Activated T-helper 2 cell treated with anti-CD3 and anti-CD28 coated beads, Interferon-gamma antibody, Interleukin-2, Interleukin-4, amounts not matched to agents 10 μg/mL and 5 μg/mL and 100 μg/mL, durations not matched to agents 14 hours and 24 hours and 36 hours (primary cell): Measurements from ENCODE around the gene IFRD2. TPM values are rescaled to one million over a fixed set of nuclear protein-coding genes. Genes with fewer than 3 reads are reported as not detected.
"Not testable (repeated sequence)": the region's sequence is repeated elsewhere in the genome, so short reads cannot be mapped to it uniquely, and the experiment has no call there.

Experiments
- DNase-seq: peaks from one replicate; pipeline ENCODE4 v3.0.0; 2021; ENCODE audit warnings: low spot score
- H3K27ac Mint-ChIP-seq: one replicate; pipeline ENCODE4 v1.8.0; 2021; ENCODE audit warnings: mixed read lengths
- H3K27me3 Mint-ChIP-seq: one replicate; pipeline ENCODE4 v1.8.0; 2021; ENCODE audit warnings: low read depth, mixed read lengths
- H3K36me3 Mint-ChIP-seq: one replicate; pipeline ENCODE4 v1.8.0; 2021; ENCODE audit warnings: low read depth, mixed read lengths
- H3K4me1 Mint-ChIP-seq: one replicate; pipeline ENCODE4 v1.8.0; 2021; ENCODE audit warnings: low read depth, mixed read lengths
- H3K4me3 Mint-ChIP-seq: one replicate; pipeline ENCODE4 v1.8.0; 2021; ENCODE audit warnings: low read depth, mild to moderate bottlenecking, moderate library complexity, mixed read lengths
- H3K9me3 Mint-ChIP-seq: one replicate; pipeline ENCODE4 v1.8.0; 2021; ENCODE audit warnings: mixed read lengths
- intact Hi-C: fragments of 100-400 bp; cut with micrococcal nuclease; formaldehyde crosslinking; loops from one replicate; pipeline ENCODE4 v1.15.1; 2023
- total RNA-seq: library from RNA; stranded (reverse); gene quantifications from 2 replicates; pipeline ENCODE4 v1.2.3, GENCODE V29; 2022

Gene IFRD2
- total RNA-seq, 1 donor from 2014 or later = 154 TPM

GRCh38 chr3:50279255-50280016 lies 12.8 kb downstream of the IFRD2 start:
- Mint-ChIP-seq H3K27me3 (peaks cover 26% of the 10 kb centered on the region), H3K9me3 (no peaks in the 10 kb centered on the region), H3K4me1 (peaks cover 5% of the 10 kb centered on the region), H3K36me3 (no peaks in the 10 kb centered on the region), H3K27ac (no peak overlapping the region), H3K4me3 (no peak overlapping the region)
- no peak for DNase-seq
- intact Hi-C loops = no loop called here

GRCh38 chr3:50278880-50279224 lies 13.4 kb downstream of the IFRD2 start, which contains the start of gene LSMEM2:
TSS of gene LSMEM2 (plus strand) at chr3:50279087. CDS start at chr3:50279114, 27 bp downstream.
- peaks cover 9% of the 10 kb centered on the region for H3K4me1 Mint-ChIP-seq
- H3K27me3 Mint-ChIP-seq = peaks cover 31% of the 10 kb centered on the region
- H3K9me3 Mint-ChIP-seq = no peaks in the 10 kb centered on the region
- no peaks in the 10 kb centered on the region for H3K36me3 Mint-ChIP-seq
- DNase-seq = no peak
- H3K4me3 Mint-ChIP-seq = no peak within 1 kb of the TSS
- H3K27ac Mint-ChIP-seq = no peak within 1 kb of the TSS
- intact Hi-C loops = no loop called here

GRCh38 chr3:50278123-50278879 lies 13.9 kb downstream of the IFRD2 start:
- Mint-ChIP-seq H3K36me3 (no peaks in the 10 kb centered on the region), H3K27ac (no peak overlapping the region), H3K4me3 (no peak overlapping the region), H3K27me3 (peaks cover 32% of the 10 kb centered on the region), H3K4me1 (peaks cover 9% of the 10 kb centered on the region), H3K9me3 (no peaks in the 10 kb centered on the region)
- no peak for DNase-seq
- intact Hi-C loops = no loop called here

- H3K27ac Mint-ChIP-seq = no peak overlapping the region
- no peaks in the 10 kb centered on the region for H3K9me3 Mint-ChIP-seq
- H3K4me1 Mint-ChIP-seq = peaks cover 11% of the 10 kb centered on the region
- H3K27me3 Mint-ChIP-seq = peaks cover 36% of the 10 kb centered on the region
- no peak overlapping the region for H3K4me3 Mint-ChIP-seq
- intact Hi-C loops = no loop called here
- DNase-seq = no peak
- no peaks in the 10 kb centered on the region for H3K36me3 Mint-ChIP-seq
These were observed 15.5 kb downstream of the IFRD2 start for GRCh38 chr3:50276762-50277101.

- Mint-ChIP-seq H3K9me3 (no peaks in the 10 kb centered on the region), H3K27ac (no peak overlapping the region), H3K36me3 (no peaks in the 10 kb centered on the region), H3K27me3 (peaks cover 36% of the 10 kb centered on the region), H3K4me1 (peaks cover 11% of the 10 kb centered on the region), H3K4me3 (peak overlapping the region; percentile 17)
- DNase-seq = peak; percentile 32
- intact Hi-C loops = no loop called here
These were observed 16.1 kb downstream of the IFRD2 start for GRCh38 chr3:50275996-50276761.

- H3K36me3 Mint-ChIP-seq = no peaks in the 10 kb centered on the region
These were observed 16.9 kb downstream of the IFRD2 start for GRCh38 chr3:50275141-50275995.

GRCh38 chr3:50274371-50275104 lies 17.7 kb downstream of the IFRD2 start:
- H3K27me3 Mint-ChIP-seq = peaks cover 36% of the 10 kb centered on the region
- H3K4me3 Mint-ChIP-seq = peak overlapping the region; percentile 34
- intact Hi-C loops = loop anchor here (1.0 kb wide), 2 partner anchors 50 to 80 kb away; no protein-coding TSS in a partner anchor
- H3K9me3 Mint-ChIP-seq = no peaks in the 10 kb centered on the region
- no peak overlapping the region for H3K27ac Mint-ChIP-seq
- no peaks in the 10 kb centered on the region for H3K36me3 Mint-ChIP-seq
- H3K4me1 Mint-ChIP-seq = peaks cover 11% of the 10 kb centered on the region
- peak; percentile 70 for DNase-seq

More at GRCh38 chr3:50275141-50275995, 16.9 kb downstream of the IFRD2 start:
- no peak overlapping the region for H3K27ac Mint-ChIP-seq
- H3K27me3 Mint-ChIP-seq = peaks cover 36% of the 10 kb centered on the region
- peaks cover 11% of the 10 kb centered on the region for H3K4me1 Mint-ChIP-seq
- no peaks in the 10 kb centered on the region for H3K9me3 Mint-ChIP-seq
- DNase-seq = no peak
- intact Hi-C loops = no loop called here
- H3K4me3 Mint-ChIP-seq = peak overlapping the region; percentile 17

- intact Hi-C loops = loop anchor here (1.0 to 2.0 kb wide), 6 partner anchors 13 to 152 kb away; no protein-coding TSS in a partner anchor
- Mint-ChIP-seq H3K4me3 (no peak overlapping the region), H3K9me3 (no peaks in the 10 kb centered on the region)
These were observed 18.6 kb downstream of the IFRD2 start for GRCh38 chr3:50273689-50274065.

GRCh38 chr3:50272911-50273688 lies 19.1 kb downstream of the IFRD2 start:
- Mint-ChIP-seq H3K9me3 (no peaks in the 10 kb centered on the region), H3K27me3 (peaks cover 39% of the 10 kb centered on the region), H3K4me1 (peaks cover 11% of the 10 kb centered on the region), H3K36me3 (no peaks in the 10 kb centered on the region), H3K27ac (no peak overlapping the region), H3K4me3 (peak overlapping the region; percentile 64)
- intact Hi-C loops = loop anchor here (1.0 to 2.0 kb wide), 4 partner anchors 13 to 152 kb away; no protein-coding TSS in a partner anchor
- DNase-seq = peak; percentile 82

More at GRCh38 chr3:50273689-50274065, 18.6 kb downstream of the IFRD2 start:
- DNase-seq = no peak
- Mint-ChIP-seq H3K27me3 (peaks cover 38% of the 10 kb centered on the region), H3K4me1 (peaks cover 11% of the 10 kb centered on the region), H3K36me3 (no peaks in the 10 kb centered on the region), H3K27ac (no peak overlapping the region)

GRCh38 chr3:50272538-50272910 lies 19.7 kb downstream of the IFRD2 start:
- not testable (repeated sequence) for H3K9me3 Mint-ChIP-seq, H3K36me3 Mint-ChIP-seq, DNase-seq, H3K27ac Mint-ChIP-seq, H3K4me3 Mint-ChIP-seq
- peaks cover 39% of the 10 kb centered on the region for H3K27me3 Mint-ChIP-seq
- H3K4me1 Mint-ChIP-seq = peaks cover 11% of the 10 kb centered on the region
- intact Hi-C loops = loop anchor here (2.0 kb wide), 1 partner anchor 26 kb away; no protein-coding TSS in a partner anchor

- no peak overlapping the region for H3K4me3 Mint-ChIP-seq
- H3K4me1 Mint-ChIP-seq = peaks cover 11% of the 10 kb centered on the region
- DNase-seq = no peak
- intact Hi-C loops = no loop called here
- H3K36me3 Mint-ChIP-seq = no peaks in the 10 kb centered on the region
- H3K27ac Mint-ChIP-seq = no peak overlapping the region
- H3K27me3 Mint-ChIP-seq = peaks cover 39% of the 10 kb centered on the region
- no peaks in the 10 kb centered on the region for H3K9me3 Mint-ChIP-seq
These were observed 20.8 kb downstream of the IFRD2 start for GRCh38 chr3:50271314-50271936.
